ENCODE data around the gene CPNE4.

Gene CPNE4

GRCh38 chr3:132016061-132017041 lies 18.5 kb downstream of the CPNE4 start:
- no peaks in the 10 kb centered on the region for H3K9me3 ChIP-seq (ENCODE audit: severe bottlenecking)
- no peak for TF ChIP-seq CTCF (IDR thresholded peaks at IDR 0.05; ENCODE audit: low read depth, low read length)
- DNase-seq = no peak
- no peak overlapping the region for H3K27ac ChIP-seq
- H3K27me3 ChIP-seq (ENCODE audit: insufficient read depth, low read depth, severe bottlenecking) = no peaks in the 10 kb centered on the region
- no peak overlapping the region for H3K4me3 ChIP-seq (ENCODE audit: low read depth, low read length)
- H3K36me3 ChIP-seq = no peaks in the 10 kb centered on the region

- Histone ChIP-seq H3K36me3 (no peaks in the 10 kb centered on the region), H3K27me3 (ENCODE audit: insufficient read depth, low read depth, severe bottlenecking) (no peaks in the 10 kb centered on the region), H3K4me3 (ENCODE audit: low read depth, low read length) (no peak overlapping the region), H3K9me3 (ENCODE audit: severe bottlenecking) (no peaks in the 10 kb centered on the region), H3K27ac (no peak overlapping the region)
- no peak for DNase-seq
- TF ChIP-seq CTCF (IDR thresholded peaks at IDR 0.05; ENCODE audit: low read depth, low read length) = no peak
These were observed 20.7 kb downstream of the CPNE4 start for GRCh38 chr3:132014105-132014504.

- TF ChIP-seq CTCF (IDR thresholded peaks at IDR 0.05; ENCODE audit: low read depth, low read length) = no peak
- Histone ChIP-seq H3K4me3 (ENCODE audit: low read depth, low read length) (no peak overlapping the region), H3K27ac (no peak overlapping the region), H3K27me3 (ENCODE audit: insufficient read depth, low read depth, severe bottlenecking) (no peaks in the 10 kb centered on the region), H3K9me3 (ENCODE audit: severe bottlenecking) (no peaks in the 10 kb centered on the region), H3K36me3 (no peaks in the 10 kb centered on the region)
- no peak for DNase-seq
These were observed 25.6 kb downstream of the CPNE4 start for GRCh38 chr3:132009241-132009640.

GRCh38 chr3:132008837-132009236 lies 26.0 kb downstream of the CPNE4 start:
- no peak for DNase-seq
- H3K4me3 ChIP-seq (ENCODE audit: low read depth, low read length) = no peak overlapping the region
- TF ChIP-seq CTCF (IDR thresholded peaks at IDR 0.05; ENCODE audit: low read depth, low read length) = no peak
- no peaks in the 10 kb centered on the region for H3K9me3 ChIP-seq (ENCODE audit: severe bottlenecking)
- H3K27me3 ChIP-seq (ENCODE audit: insufficient read depth, low read depth, severe bottlenecking) = no peaks in the 10 kb centered on the region
- no peaks in the 10 kb centered on the region for H3K36me3 ChIP-seq
- no peak overlapping the region for H3K27ac ChIP-seq

DNA sequence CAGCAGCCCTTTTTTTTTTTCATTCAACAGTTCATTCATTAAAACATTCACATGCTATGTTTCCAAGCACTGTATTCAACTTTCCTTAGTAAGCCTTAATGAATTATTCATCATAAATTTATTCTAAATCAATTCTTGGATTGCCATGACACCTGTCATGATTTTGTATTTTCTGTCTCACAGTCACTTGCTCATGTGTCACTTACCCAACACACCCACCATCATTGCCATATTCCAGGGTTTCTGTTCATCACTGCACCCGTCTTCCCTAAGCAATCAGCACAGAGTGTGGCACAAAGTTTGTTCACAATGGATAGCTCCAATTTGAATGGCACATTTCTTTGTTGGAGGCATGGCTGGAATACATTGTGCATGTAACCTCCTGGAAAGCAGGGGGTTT lies 27.2 kb downstream of the CPNE4 start:
- Histone ChIP-seq H3K27ac (no peak overlapping the region), H3K27me3 (ENCODE audit: insufficient read depth, low read depth, severe bottlenecking) (no peaks in the 10 kb centered on the region), H3K9me3 (ENCODE audit: severe bottlenecking) (no peaks in the 10 kb centered on the region), H3K36me3 (no peaks in the 10 kb centered on the region), H3K4me3 (ENCODE audit: low read depth, low read length) (no peak overlapping the region)
- no peak for DNase-seq
- no peak for TF ChIP-seq CTCF (IDR thresholded peaks at IDR 0.05; ENCODE audit: low read depth, low read length)

All from WERI-Rb-1 (cell line).